ENCODE data around the gene SKAP1.

DNA sequence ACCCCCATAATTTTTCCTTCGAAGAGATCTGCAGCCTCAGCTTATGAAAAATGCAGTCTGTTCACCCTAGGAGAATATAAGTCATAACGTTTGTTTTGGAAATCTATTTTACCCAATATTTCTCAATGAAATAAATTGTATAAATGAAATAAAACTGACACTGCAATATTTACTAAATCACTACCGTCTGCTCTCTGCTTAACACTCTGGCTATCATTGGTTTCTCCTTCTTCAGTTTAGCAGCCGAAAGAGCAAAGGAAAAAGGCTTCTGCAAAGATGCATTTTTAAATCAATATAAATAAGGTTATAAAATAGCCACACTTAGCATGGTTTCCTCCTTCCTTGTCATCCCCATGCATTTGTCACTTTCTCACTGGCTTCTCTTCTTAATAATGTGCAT, 174.3 kb downstream of the SKAP1 start:
- no peak for TF ChIP-seq POLR2A (IDR thresholded peaks at IDR 0.05)
- TF ChIP-seq, protein P1, sequence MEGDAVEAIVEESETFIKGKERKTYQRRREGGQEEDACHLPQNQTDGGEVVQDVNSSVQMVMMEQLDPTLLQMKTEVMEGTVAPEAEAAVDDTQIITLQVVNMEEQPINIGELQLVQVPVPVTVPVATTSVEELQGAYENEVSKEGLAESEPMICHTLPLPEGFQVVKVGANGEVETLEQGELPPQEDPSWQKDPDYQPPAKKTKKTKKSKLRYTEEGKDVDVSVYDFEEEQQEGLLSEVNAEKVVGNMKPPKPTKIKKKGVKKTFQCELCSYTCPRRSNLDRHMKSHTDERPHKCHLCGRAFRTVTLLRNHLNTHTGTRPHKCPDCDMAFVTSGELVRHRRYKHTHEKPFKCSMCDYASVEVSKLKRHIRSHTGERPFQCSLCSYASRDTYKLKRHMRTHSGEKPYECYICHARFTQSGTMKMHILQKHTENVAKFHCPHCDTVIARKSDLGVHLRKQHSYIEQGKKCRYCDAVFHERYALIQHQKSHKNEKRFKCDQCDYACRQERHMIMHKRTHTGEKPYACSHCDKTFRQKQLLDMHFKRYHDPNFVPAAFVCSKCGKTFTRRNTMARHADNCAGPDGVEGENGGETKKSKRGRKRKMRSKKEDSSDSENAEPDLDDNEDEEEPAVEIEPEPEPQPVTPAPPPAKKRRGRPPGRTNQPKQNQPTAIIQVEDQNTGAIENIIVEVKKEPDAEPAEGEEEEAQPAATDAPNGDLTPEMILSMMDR (IDR thresholded peaks at IDR 0.05): no peak

Data from thyroid gland (tissue), 4 donors.